T-helper 1 cell treated with Interleukin-12 subunit alpha and Interleukin-12 subunit beta and Interleukin-4 antibody, amounts not matched to agents 30 ng/mL and 1 ng/mL, for 36 hours (primary cell): Measurements from ENCODE around the gene STX16. TPM values are rescaled to one million over a fixed set of nuclear protein-coding genes. Genes with fewer than 3 reads are reported as not detected.

Experiments used
- intact Hi-C: fragments of 100-400 bp; cut with micrococcal nuclease; formaldehyde crosslinking; loops from one replicate; pipeline ENCODE4 v1.15.1; 2024
- total RNA-seq: library from RNA; stranded (reverse); gene quantifications from 2 replicates; pipeline ENCODE4 v1.2.3, GENCODE V29; 2022

STX16 gene
- total RNA-seq, 1 donor from 2014 or later, result 140 TPM

DNA sequence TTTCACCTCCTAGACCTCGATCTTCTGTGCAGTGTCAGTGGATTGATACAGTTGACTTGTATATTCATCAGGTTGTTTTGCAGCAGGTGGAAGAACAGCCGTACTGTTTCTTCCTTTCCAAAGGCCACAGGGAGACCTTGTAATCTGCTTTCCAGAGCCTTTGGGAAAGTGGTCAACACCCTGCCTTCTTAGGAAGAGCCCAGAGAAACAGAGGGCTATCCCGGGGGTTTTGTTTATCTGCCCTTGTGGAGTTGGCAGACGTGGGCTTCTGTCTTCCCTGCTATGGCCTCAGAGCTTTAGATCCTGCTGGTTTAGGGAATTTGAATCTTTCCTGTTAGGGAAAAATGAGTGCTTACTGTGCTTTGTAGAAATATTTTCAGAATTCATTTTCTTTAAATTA, 19.6 kb downstream of the STX16 start:
- intact Hi-C loops, result no loop called here

DNA sequence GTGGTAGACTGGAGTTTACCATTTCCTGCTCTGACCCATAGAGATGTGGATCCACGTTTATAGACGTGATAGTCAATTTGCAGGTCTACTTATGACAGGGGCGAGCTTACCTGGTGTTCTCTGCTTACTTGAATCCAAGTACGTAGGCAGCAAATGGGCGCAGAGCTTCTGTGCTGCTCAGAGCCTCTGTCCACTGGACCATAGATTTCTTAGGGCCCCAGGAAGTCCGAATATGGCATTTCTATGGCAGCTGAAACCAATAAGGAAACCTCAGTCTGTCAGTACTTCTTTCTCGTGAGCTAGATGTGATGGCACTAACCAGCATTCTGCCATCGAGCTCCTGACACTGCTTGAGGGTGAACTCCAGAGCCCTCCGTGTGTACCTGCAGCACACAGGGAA, 22.0 kb downstream of the STX16 start:
- intact Hi-C loops, result no loop called here

DNA sequence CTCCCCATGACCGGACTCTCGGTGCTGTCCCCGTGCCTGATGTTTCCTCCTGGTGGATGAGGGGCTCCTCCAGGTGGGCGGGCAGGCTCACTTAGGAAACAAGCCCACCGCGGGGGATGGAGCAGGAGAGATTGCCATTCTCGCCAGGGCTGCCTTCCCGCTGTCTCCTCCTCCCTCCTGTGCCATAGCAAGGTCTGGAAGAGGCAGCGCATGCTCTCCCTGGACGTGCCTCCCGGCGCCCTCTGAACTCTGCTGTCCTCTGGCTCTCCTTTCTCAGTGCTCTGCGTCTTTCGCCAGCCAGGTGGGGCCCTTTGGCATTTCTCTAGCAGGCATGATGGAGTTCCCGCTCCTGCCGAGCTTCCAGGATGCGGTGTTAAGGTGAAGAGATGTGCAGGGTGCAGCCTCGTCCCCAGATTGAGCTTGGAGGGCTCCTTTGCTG, 24.1 kb downstream of the STX16 start:
- intact Hi-C loops, result no loop called here

DNA sequence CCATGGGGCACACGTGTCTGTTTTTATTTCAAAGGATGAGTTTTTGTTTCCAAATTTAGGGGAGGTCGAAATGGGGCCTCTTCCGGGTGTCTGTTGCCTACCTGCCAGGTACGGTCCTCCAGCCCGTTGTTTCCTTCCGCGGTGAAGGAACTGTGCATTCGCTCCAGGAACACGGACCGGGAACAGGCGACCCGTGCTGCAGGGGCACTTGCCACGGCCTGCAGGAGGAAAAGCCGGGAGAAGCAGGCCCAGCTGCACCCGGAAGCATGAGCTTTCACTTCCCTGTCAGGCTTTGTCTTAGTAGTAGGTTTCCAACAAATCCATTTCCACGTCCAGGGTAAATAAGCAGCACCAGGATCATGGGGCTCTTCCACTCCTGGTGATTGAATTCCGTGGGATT, 24.6 kb downstream of the STX16 start:
- intact Hi-C loops, result no loop called here

DNA sequence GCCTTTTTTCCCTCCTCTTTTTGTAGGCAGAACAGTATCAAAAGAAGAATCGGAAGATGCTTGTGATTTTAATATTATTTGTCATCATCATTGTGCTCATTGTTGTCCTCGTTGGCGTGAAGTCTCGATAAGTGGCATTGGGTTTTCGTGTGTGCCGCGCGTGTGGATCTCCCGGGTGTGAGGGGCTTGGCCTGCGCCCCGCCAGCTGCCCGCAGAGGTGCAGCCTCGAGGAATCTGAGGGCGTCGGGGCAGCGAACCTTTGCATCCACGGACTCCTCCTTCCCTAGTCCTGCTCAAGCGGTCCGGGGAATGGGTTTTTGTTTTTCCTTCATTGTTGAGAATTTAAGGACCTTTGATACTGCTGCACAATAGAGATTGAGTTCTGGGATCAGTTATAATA, 25.1 kb downstream of the STX16 start:
- intact Hi-C loops, result no loop called here

DNA sequence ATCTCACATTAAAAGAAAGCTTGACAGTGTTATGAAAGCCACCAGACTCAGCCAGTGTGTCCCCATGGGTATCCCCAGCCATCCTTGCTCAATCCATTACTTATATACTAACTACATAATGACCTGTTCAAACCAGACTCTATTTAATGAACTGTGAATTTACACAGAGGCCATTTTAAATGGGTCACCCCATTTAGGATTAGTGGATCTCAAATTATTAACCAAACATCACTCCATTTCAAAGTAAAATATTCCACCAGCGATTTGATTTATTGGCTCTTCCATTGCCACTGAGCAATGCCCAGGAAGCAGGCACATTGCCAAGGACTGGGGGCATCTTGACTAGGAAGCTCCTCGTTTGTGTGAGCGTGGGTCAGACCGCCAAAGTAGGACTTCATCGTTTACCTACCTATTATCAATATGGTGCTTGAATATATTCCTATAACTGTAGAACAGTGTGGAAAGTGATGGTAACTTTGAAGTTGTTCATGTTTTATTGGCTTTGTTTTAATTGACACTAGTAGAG, 26.1 kb downstream of the STX16 start:
- intact Hi-C loops, result no loop called here

DNA sequence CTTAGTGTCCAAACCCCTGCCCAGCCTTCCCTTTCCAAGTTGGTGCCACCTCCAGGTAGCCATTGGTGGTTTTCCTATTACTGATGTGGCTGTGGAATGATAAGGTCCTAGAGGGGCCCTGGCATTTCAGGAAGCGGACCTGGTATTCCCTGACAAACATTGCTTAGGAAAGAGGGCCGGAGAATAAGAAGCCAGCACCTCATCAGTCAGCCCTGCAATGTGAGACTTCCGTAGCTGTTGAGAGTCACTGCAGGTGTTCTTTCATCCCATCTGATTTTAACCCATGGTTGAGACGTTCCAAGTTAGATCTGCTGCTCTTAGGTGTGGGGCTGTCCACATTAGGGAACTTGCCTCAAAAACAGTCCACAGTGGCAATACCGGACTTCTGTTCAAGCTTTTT, 26.7 kb downstream of the STX16 start:
- intact Hi-C loops, result no loop called here

DNA sequence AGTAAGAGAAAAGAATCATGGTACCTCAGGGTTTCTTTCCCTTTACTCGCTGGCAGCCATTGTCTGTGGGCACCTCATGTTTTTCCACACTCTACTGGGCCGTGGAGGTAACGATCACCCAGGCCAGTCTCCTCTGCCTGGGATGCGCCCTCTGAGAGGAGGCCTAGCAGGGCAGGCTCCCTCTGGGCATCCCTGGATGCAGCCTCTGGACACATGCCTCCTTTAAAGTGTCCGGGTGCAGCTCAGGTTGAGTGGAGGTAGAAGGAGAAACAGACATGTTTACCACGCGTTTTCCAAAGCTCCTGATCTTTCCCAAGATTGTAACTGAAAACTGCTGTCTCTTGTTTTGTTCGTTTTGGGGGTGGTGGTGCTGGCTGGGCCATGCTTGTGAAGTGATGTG, 27.7 kb downstream of the STX16 start:
- intact Hi-C loops, result no loop called here

DNA sequence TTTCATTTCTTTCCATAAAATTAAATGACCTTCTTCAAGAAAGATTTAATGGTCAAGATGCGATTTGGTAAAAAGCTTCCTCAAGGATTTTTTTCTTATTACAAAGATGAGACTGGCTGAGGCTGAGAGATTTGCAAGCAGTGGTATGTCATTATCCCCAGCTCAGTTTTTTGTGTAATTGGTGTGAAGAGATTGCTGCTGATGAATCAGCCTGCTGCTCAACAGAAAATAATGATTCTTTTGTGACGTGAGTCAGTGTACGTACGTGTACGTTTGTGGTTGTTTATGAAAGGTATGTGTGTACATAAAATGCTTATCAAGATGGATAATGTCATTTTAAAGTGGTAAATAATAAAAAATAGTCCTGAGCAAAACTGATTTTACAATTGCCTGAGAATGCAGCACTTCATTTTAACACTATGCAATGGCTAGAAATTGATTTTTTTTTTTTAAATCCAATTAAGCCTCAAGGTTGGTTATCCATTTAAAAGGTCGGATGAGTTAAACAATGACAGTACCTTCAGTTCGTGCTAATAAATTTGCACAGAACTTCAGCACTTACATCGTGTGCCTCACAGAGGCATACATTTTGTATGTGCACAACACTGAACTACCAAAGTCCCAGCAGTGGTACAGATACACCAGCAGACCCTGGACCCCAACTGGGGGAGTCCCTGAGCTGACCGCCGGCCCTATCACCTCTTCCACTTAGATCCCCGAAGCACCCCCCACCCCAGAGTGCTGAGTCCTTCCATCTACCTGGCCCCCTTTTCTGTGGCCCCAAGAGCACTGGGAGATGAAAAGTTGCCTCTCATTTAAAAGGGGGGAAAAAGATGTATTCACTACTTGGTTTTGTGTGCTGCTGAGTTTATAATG, 31.8 kb downstream of the STX16 start:
- intact Hi-C loops, result no loop called here

DNA sequence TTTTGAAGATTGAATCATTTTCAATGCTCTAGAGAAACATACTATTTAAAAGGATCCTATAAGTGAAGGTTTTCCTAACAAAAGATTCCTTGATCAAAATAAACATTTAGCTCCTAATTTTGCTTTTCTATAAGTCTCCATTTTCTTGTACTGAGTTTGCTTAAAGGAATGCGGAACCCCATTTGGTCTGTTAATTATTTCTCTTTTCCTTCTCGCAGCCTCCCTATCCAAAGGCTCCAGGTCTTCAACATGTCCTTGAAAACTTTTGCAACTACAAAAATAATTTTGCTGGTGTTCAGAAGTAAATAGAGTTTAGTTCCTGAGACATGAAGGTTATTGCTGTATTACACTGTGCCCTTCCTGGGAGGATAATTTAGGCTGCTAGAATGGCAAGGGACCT, 33.2 kb downstream of the STX16 start:
- intact Hi-C loops, result no loop called here

DNA sequence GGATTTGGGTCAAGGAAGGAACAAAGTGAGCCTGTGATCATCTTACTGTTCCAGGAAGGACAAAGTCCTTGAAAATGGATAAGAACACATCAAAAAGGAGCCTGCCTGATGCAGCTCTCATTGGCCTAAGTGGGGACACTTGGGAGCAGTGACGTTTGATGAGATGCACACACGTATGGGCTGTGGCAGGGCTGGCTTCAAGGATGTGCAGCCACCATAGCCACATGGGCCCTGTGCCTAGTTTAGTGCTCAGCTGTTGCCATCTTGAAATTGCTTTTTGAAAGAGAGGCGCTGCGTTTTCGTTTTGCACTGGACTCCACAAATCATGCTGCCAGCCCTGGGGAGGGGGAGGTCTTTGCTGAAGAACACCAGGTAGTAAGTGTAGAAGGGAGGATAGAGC, 34.9 kb downstream of the STX16 start:
- intact Hi-C loops, result no loop called here

DNA sequence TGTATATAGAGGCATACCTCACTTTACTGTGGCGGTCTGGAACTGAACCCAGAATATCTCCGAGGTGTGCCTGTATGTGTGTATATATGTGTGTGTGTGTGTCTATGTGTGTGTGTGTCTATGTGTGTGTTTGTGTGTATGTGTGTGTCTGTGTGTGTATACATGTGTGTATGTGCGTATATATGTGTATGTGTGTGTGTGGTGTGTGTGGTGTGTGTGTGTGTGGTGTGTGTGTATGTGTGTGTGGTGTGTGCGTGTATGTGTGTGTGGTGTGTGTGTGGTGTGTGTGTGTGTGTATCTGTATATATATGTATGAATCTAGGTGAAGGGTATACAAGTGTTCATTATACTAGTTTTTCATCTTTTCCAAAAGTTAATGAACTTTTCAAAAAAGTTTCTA, 37.3 kb downstream of the STX16 start:
- intact Hi-C loops, result no loop called here

DNA sequence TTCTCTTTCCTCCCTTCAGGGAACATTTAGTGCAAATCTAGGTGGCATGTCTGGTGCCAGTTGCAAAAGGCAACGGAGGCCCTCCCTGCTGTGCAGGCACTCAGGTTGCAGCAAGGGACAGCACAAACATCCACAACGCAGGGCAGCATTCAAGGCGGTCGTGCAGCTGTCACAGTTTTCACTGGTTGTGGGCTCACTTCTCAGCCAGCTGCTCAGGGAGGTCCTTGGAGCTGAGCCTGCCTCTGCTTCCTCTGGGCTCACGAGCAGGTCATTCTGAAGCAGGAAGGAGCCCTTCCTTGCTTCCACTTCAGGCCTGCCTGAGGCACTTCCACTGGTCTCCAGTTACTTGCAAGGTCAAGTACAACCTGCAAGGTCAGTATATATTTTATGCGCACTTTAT, 37.8 kb downstream of the STX16 start:
- intact Hi-C loops, result no loop called here

DNA sequence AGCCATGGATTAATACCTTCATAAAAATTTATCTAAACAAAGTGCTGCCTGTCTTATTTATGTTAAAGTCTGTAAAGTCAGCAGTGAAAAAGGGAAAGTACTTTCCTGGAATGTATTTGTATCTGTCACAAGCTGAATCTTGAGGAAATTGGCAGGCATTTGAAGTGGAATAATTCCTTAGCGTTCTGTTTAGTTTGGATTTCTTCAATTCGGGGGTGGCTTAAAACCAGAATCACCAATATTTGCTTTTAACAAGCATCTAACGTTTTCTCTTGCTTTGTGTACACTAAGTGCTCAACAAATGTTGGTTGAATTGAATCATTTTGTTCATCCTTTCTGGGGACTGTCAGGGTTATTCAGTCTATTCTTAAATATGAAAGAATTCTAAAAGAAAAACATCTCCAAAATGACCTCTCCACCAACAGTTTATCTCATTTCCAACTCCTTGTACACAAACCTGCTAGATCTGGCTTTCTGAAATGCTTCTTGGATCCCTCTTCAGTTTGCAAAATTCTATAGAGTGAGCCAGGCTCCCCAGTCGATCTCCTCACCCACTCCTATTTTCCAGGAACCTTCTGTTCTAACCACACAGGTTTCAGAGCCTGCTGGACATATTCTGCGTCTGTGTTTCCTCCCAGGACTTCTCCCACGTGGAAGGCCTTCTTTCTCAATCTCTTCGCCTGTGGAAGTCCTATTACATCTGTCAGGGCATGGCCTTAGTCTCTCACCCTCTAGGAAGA, 39.5 kb downstream of the STX16 start:
- intact Hi-C loops, result loop anchor here (5.0 kb wide), 1 partner anchor 453 kb away; no protein-coding TSS in a partner anchor

DNA sequence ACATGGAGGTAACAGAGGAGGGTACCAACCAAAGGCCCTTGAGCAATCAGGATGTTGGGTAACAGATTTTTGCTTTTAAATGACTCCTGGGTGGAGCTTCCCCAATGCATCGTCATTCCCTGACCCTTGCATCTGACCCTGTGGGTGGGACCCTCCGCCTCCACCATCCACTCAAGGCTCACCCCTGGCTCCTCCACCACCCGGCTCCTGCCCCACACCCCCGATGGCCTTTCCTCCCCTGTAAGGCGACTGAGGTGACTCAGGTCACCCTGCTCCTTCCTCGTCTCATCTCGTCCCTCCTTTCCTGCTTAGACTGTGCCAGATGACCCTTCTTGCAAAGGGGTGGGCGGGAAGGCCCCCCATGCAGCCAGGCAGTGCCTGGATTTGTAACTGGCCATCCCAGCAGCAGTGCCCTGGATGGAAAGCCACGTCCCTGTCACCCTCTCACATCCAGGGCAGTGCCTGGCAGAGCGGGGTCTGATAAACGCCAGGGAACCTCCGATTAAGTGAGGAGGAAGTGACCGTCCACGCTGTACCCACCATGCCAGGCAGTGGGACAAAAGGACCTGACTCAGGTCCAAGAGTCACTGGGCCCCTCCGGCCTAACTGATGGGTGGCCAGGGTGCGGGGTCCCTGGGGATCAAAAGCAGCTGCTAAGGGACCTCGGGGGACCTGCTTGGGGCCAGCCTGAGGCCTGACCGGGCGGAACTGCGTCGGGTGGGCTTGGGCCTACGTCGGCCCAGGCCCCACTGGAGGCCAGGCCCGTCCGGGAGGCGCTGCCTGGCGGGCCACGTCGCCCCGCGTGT, 40.9 kb downstream of the STX16 start:
- intact Hi-C loops, result loop anchor here (1.0 to 5.0 kb wide), 3 partner anchors 31 to 455 kb away; no protein-coding TSS in a partner anchor

DNA sequence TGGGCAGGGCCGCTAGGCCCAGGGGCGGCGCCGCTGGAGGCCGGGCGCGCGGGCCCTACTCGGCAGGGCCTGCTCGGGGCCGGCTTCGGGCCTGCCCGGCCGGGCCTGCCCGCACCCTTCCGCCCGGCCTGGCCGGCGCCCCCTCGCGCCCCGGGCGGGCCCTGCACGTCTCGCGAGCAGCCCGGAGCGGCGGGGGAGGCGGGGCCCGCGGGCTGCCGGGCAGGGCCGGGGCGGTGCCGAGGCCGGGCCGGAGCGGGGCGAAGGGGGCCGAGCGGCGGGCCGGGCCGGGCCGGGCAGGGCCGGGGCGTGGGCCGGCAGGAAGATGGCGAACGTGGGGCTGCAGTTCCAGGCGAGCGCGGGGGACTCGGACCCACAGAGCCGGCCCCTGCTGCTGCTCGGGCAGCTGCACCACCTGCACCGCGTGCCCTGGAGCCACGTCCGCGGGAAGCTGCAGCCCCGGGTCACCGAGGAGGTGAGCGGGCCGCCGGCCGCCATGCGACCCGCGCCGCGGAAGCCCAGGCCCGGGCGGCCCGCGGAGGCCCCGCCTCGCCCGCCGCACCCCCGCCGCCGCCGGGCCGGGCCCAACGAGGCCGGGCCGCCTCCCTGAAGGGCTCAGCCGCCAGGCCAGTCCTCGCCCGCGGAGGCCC, 41.6 kb downstream of the STX16 start, which contains the start of gene NPEPL1:
TSS of gene NPEPL1 (plus strand) at position 222 of the 647 bp plus-strand sequence. CDS start at position 323, 101 bp downstream.
- intact Hi-C loops, result loop anchor here (1.0 to 5.0 kb wide), 3 partner anchors 32 to 455 kb away; no protein-coding TSS in a partner anchor

DNA sequence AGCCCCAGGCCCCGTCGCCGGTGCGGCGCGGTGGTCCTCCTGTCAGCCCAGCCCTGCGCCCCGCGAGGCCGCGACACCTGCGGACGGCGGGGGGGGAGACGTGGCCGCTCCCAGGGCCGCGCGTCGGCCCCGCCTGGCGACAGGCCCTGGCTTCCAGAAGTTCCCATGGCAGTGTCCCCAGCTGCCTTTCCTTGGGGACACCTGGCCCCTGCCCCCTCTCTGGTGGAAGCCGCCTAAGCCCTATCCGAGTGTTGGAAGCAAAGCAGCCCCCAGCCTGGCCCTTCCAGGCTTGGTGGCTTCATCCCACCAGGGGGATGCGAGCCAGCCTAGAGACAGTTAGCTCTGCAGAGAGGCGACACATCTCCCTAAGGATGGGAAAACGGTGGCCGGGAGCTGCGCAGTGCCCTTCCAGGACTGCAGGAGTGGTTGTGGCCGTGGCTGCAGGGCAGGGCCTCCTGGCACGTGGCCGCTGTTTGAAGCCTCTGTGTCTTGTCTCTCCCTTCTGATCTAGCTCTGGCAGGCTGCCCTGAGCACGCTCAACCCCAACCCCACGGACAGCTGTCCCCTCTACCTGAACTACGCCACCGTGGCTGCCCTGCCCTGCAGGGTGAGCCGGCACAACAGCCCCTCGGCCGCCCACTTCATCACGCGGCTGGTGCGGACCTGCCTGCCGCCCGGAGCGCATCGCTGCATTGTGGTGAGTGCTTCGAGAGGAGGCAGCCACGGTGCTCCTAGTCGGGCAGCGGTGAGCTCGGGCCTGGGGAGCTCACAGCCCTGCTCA, 42.3 kb downstream of the STX16 start:
- intact Hi-C loops, result loop anchor here (2.0 to 5.0 kb wide), 2 partner anchors 33 to 456 kb away; no protein-coding TSS in a partner anchor

DNA sequence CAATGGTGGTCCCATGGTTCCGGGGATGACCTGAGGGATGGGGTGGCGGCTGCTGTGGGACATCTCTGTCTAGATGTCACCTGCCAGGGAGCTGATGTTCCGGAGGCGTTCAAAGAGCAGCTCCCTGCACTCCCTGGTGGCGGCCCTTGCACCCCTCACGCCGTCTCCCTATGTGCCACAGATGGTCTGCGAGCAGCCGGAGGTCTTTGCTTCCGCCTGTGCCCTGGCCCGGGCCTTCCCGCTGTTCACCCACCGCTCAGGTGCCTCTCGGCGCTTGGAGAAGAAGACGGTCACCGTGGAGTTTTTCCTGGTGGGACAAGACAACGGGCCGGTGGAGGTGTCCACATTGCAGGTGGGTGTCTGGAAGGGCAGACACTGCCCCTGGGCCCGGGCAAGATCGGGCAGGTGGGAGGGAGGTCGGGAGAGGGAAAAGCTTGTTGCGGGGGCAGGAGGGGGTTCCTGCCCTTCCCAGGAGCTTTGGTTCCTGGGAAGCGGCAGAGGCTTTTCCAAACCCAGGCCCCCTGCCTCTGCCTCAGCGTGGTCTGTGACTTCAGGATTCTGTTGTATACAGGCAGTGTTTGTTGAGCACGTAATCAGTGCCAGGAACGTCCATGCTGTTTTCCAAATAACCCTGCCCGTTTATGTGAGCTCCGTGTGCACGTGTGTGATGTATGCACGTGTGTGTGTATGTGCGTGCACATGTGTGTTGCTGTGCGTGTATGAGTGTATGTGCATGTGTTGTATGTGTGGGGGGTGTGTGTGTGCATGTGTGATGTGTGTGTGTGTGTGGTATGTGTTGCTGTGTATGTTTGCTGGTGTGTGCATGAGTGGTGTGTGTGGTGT, 43.4 kb downstream of the STX16 start:
- intact Hi-C loops, result loop anchor here (5.0 kb wide), 1 partner anchor 457 kb away; no protein-coding TSS in a partner anchor
